H9 (cell line): ENCODE measurements around the gene ZSCAN16. TPM values are rescaled to one million over a fixed set of nuclear protein-coding genes. Genes with fewer than 3 reads are reported as not detected.
A peak's percentile ranks its signal among the peaks of the same experiment; 100 is the strongest.

Experiments
- DNase-seq: peaks from one replicate; pipeline ENCODE4 v3.0.0-alpha.2; 2017
- H2AFZ ChIP-seq: one replicate; pipeline ENCODE4 v1.6.1; 2013; ENCODE audit warnings: mild to moderate bottlenecking, low read length, control low read depth, moderate library complexity
- H2AK5ac ChIP-seq: 2 replicates; pipeline ENCODE4 v1.6.1; 2013; ENCODE audit warnings: low read length, control low read depth, mixed read lengths; ENCODE audit not compliant: insufficient read length
- H2BK120ac ChIP-seq: one replicate; pipeline ENCODE4 v1.6.1; 2013; ENCODE audit warnings: low read depth, mild to moderate bottlenecking, low read length, control low read depth, inconsistent platforms; ENCODE audit not compliant: poor library complexity, severe bottlenecking
- H2BK12ac ChIP-seq: 2 replicates; pipeline ENCODE4 v1.6.1; 2013; ENCODE audit warnings: low read length, control low read depth, mixed read lengths, low read depth; ENCODE audit not compliant: insufficient read length
- H2BK15ac ChIP-seq: 2 replicates; pipeline ENCODE4 v1.6.1; 2013; ENCODE audit warnings: low read depth, low read length, control low read depth
- H2BK20ac ChIP-seq: one replicate; pipeline ENCODE4 v1.6.1; 2013; ENCODE audit warnings: low read depth, mild to moderate bottlenecking, low read length, control low read depth, inconsistent platforms; ENCODE audit not compliant: poor library complexity, severe bottlenecking
- H2BK5ac ChIP-seq: 2 replicates; pipeline ENCODE4 v1.6.1; 2013; ENCODE audit warnings: low read length, control low read depth, mixed read lengths; ENCODE audit not compliant: insufficient read length
- H3K14ac ChIP-seq: 2 replicates; pipeline ENCODE4 v1.6.1; 2013; ENCODE audit warnings: low read length, control low read depth; ENCODE audit not compliant: insufficient read depth
- H3K18ac ChIP-seq: 2 replicates; pipeline ENCODE4 v1.6.1; 2013; ENCODE audit warnings: low read depth, mild to moderate bottlenecking, mixed read lengths, low read length, control low read depth; ENCODE audit not compliant: insufficient read length
- H3K23ac ChIP-seq: 2 replicates; pipeline ENCODE4 v1.6.1; 2013; ENCODE audit warnings: low read length, control low read depth, mixed read lengths, low read depth; ENCODE audit not compliant: insufficient read length
- H3K23me2 ChIP-seq: 2 replicates; pipeline ENCODE4 v1.6.1; 2013; ENCODE audit warnings: low read depth, mild to moderate bottlenecking, mixed read lengths, low read length, control low read depth; ENCODE audit not compliant: insufficient read length, poor library complexity, severe bottlenecking
- H3K27ac ChIP-seq: 2 replicates; pipeline ENCODE4 v1.5.1; 2013; ENCODE audit warnings: low read length, control low read depth, mixed read lengths, low read depth; ENCODE audit not compliant: insufficient read length
- H3K27me3 ChIP-seq: 2 replicates; pipeline ENCODE4 v1.6.1; 2013; ENCODE audit warnings: low read length, control low read depth, inconsistent platforms; ENCODE audit not compliant: insufficient read depth
- H3K4ac ChIP-seq: 2 replicates; pipeline ENCODE4 v1.6.1; 2013; ENCODE audit warnings: low read depth, mild to moderate bottlenecking, control low read depth, inconsistent platforms, low read length, moderate library complexity
- H3K4me1 ChIP-seq: 2 replicates; pipeline ENCODE4 v1.6.1; 2013; ENCODE audit warnings: low read length, control low read depth, inconsistent platforms; ENCODE audit not compliant: insufficient read depth
- H3K4me2 ChIP-seq: 2 replicates; pipeline ENCODE4 v1.6.1; 2013; ENCODE audit warnings: low read length, control low read depth, mixed read lengths; ENCODE audit not compliant: insufficient read length, insufficient read depth
- H3K56ac ChIP-seq: 2 replicates; pipeline ENCODE4 v1.6.1; 2013; ENCODE audit warnings: low read depth, mild to moderate bottlenecking, mixed read lengths, low read length, control low read depth; ENCODE audit not compliant: insufficient read length
- H3K79me1 ChIP-seq: 2 replicates; pipeline ENCODE4 v1.6.1; 2013; ENCODE audit warnings: low read depth, mild to moderate bottlenecking, moderate library complexity, low read length, control low read depth, inconsistent platforms; ENCODE audit not compliant: insufficient read depth, poor library complexity, severe bottlenecking
- H3K79me2 ChIP-seq: 2 replicates; pipeline ENCODE4 v1.6.1; 2013; ENCODE audit warnings: low read length, control low read depth, inconsistent platforms; ENCODE audit not compliant: insufficient read depth
- H3K9ac ChIP-seq: 2 replicates; pipeline ENCODE4 v1.6.1; 2013; ENCODE audit warnings: low read length, control low read depth, mixed read lengths; ENCODE audit not compliant: insufficient read length; ENCODE audit errors: extremely low read depth
- H3K9me3 ChIP-seq: one replicate; pipeline ENCODE4 v1.6.1; 2013; ENCODE audit warnings: low read depth, low read length, inconsistent platforms; ENCODE audit not compliant: control insufficient read depth
- H3T11ph ChIP-seq: one replicate; pipeline ENCODE4 v1.6.1; 2013; ENCODE audit warnings: mild to moderate bottlenecking, low read length, control low read depth, inconsistent platforms
- H4K20me1 ChIP-seq: one replicate; pipeline ENCODE4 v1.6.1; 2013; ENCODE audit not compliant: control insufficient read depth, insufficient read length, insufficient read depth
- H4K5ac ChIP-seq: 2 replicates; pipeline ENCODE4 v1.6.1; 2013; ENCODE audit warnings: low read depth, mild to moderate bottlenecking, mixed read lengths, low read length, control low read depth; ENCODE audit not compliant: insufficient read length
- H4K8ac ChIP-seq: replicated peaks from 2 replicates; pipeline ENCODE4 v1.6.1; 2013; ENCODE audit warnings: low read length, control low read depth, mixed read lengths, low read depth; ENCODE audit not compliant: insufficient read length
- H4K91ac ChIP-seq: 2 replicates; pipeline ENCODE4 v1.6.1; 2013; ENCODE audit warnings: low read depth, mild to moderate bottlenecking, moderate library complexity, mixed read lengths, low read length, control low read depth; ENCODE audit not compliant: insufficient read length
- H3K27ac Mint-ChIP-seq, 3 experiments: 2 replicates in 2 of 3; 3 replicates in 1 of 3; pipeline ENCODE4 v1.8.0; 2020 to 2021; ENCODE audit warnings: mixed read lengths in 3 of 3, mild to moderate bottlenecking in 1 of 3, moderate library complexity in 1 of 3
- H3K27me3 Mint-ChIP-seq: 2 replicates; pipeline ENCODE4 v1.8.0; 2021; ENCODE audit warnings: low read depth, mild to moderate bottlenecking, moderate library complexity, mixed read lengths
- H3K36me3 Mint-ChIP-seq, 3 experiments: 2 replicates in 2 of 3; 3 replicates in 1 of 3; pipeline ENCODE4 v1.8.0; 2020 to 2021; ENCODE audit warnings: low read depth in 3 of 3, mixed read lengths in 3 of 3; ENCODE audit not compliant: insufficient read depth in 1 of 3
- H3K4me1 Mint-ChIP-seq, 2 experiments: 2 replicates each; pipeline ENCODE4 v1.8.0; 2020; ENCODE audit warnings: mixed read lengths in 2 of 2
- H3K4me3 Mint-ChIP-seq, 2 experiments: 2 replicates in 1 of 2; 3 replicates in 1 of 2; pipeline ENCODE4 v1.8.0; 2020 to 2021; ENCODE audit warnings: mild to moderate bottlenecking in 2 of 2, mixed read lengths in 2 of 2, moderate library complexity in 1 of 2
- H3K9me3 Mint-ChIP-seq, 2 experiments: 2 replicates in 1 of 2; 3 replicates in 1 of 2; pipeline ENCODE4 v1.8.0; 2020; ENCODE audit warnings: mild to moderate bottlenecking in 2 of 2, mixed read lengths in 2 of 2, moderate library complexity in 1 of 2
- WGBS: extraction: QIAGEN DNeasy Blood & Tissue Kit; methylation state at CpG from one replicate; pipeline ENCODE4 v1.1.7; 2013; ENCODE audit warnings: missing lambda C conversion rate, low lambda C conversion rate, mixed read lengths; ENCODE audit not compliant: insufficient read length; ENCODE audit errors: extremely low coverage; 5-methylcytosine and 5-hydroxymethylcytosine counted together
- total RNA-seq: library from RNA; stranded (reverse); gene quantifications from 2 replicates; pipeline ENCODE4 v1.2.1, GENCODE V29; 2021
- TF ChIP-seq, protein P1 (sequence below): fragments of 200-600 bp; sonication (generic); conservative IDR thresholded peaks from 3 replicates; pipeline ENCODE4 v1.8.0; 2021; ENCODE audit warnings: antibody characterized with exemption, mild to moderate bottlenecking

The ZSCAN16 gene
- total RNA-seq, 1 experiment from 2014 or later = 11.0 TPM

DNA sequence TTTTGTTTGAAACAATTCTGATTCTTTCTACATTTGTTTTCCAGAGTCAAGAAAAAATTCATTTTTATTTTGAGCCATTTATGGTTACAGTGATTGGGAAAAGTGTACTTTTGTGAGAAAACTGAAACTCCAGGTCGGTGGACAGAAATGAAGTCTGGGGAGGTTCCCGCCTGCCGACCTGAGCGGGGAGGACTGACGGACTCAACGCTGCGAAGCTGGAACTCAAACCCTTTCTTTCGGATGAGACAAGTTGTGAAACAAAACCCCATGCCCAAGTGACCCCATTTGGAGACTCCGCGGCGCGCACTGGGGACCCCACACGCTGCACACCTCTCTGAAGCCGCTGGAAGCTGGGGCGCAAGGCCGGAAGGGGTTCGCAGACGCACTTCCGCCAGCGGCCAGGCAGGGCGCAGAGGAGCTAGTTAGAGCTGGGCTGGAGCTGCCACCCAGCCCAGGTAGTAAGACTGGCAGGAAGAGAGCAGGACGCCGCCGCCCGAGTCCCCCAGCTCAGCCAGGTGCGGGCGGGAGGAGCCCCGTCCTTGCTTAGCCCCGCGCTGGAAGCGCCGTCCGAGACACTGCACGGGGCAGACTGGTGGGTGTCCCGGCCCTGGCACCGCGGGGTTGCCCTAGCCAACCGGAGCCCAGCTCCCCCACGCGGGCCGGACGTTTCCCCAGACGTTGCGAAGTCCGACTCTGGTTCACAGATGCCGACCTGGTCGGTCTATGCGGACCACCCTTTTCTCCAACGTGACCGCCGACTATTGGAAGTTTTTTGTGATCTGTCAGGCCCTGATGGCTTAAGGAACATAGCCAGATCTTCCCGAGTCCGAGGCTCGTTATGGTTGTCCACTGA is 19.8 kb upstream of the ZSCAN16 start:
- Histone ChIP-seq H4K20me1 (no peaks in the 10 kb centered on the region), H3K4ac (no peak overlapping the region), H3K18ac (no peak overlapping the region), H3K56ac (no peak overlapping the region), H3K23me2 (peaks cover 3% of the 10 kb centered on the region), H4K8ac (no peak overlapping the region), H2AFZ (no peak overlapping the region), H2BK120ac (no peak overlapping the region), H4K5ac (no peak overlapping the region), H3K9me3 (no peaks in the 10 kb centered on the region), H2BK15ac (no peak overlapping the region), H2AK5ac (no peak overlapping the region), H3K79me2 (no peaks in the 10 kb centered on the region), H3K4me1 (no peaks in the 10 kb centered on the region), H2BK5ac (no peak overlapping the region), H3T11ph (no peak overlapping the region), H3K4me2 (peak overlapping the region; percentile 60), H3K79me1 (no peaks in the 10 kb centered on the region), H3K9ac (peak overlapping the region; percentile 18), H3K23ac (no peak overlapping the region), H4K91ac (no peak overlapping the region), H2BK12ac (no peak overlapping the region), H3K27ac (no peak overlapping the region), H3K14ac (no peak overlapping the region; the same call in 1 of the 2 replicates), H2BK20ac (no peak overlapping the region), H3K27me3 (no peaks in the 10 kb centered on the region)
- DNase-seq = peak; percentile 90
- Mint-ChIP-seq H3K4me3 (peak overlapping the region; percentile 82 to 87), H3K4me1 (peaks cover 4 to 8% of the 10 kb centered on the region in 2 experiments; a peak in 3 of 4 replicates), H3K27me3 (peaks cover 44% of the 10 kb centered on the region), H3K9me3 (peaks cover under 1 to 6% of the 10 kb centered on the region in 2 experiments; a peak in 3 of 5 replicates), H3K36me3 (no peaks in the 10 kb centered on the region), H3K27ac (peak overlapping the region; percentile 31 to 85 (median 45); a peak in 5 of 7 replicates)
- WGBS = no CpG with 5 or more reads among the region's 54 CpGs
- TF ChIP-seq, protein P1, sequence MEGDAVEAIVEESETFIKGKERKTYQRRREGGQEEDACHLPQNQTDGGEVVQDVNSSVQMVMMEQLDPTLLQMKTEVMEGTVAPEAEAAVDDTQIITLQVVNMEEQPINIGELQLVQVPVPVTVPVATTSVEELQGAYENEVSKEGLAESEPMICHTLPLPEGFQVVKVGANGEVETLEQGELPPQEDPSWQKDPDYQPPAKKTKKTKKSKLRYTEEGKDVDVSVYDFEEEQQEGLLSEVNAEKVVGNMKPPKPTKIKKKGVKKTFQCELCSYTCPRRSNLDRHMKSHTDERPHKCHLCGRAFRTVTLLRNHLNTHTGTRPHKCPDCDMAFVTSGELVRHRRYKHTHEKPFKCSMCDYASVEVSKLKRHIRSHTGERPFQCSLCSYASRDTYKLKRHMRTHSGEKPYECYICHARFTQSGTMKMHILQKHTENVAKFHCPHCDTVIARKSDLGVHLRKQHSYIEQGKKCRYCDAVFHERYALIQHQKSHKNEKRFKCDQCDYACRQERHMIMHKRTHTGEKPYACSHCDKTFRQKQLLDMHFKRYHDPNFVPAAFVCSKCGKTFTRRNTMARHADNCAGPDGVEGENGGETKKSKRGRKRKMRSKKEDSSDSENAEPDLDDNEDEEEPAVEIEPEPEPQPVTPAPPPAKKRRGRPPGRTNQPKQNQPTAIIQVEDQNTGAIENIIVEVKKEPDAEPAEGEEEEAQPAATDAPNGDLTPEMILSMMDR = peak; percentile 65
